OCI-LY1 (cell line): ENCODE measurements around the gene ANKRD55.

Source experiments
- H2AFZ ChIP-seq: fragments of 200-600 bp; sonication (generic), shearing (Covaris generic); 2 replicates; pipeline ENCODE4 v1.6.0; 2014; ENCODE audit warnings: antibody characterized with exemption, mild to moderate bottlenecking, low read length
- H3F3A ChIP-seq: fragments of 200-600 bp; sonication (generic), shearing (Covaris generic); 2 replicates; pipeline ENCODE4 v1.6.0; 2014; ENCODE audit warnings: mild to moderate bottlenecking, antibody characterized with exemption, low read length, moderate library complexity; ENCODE audit not compliant: insufficient read depth
- H3K27ac ChIP-seq: fragments of 200-600 bp; sonication (generic); 2 replicates; pipeline ENCODE4 v1.5.1; 2014; ENCODE audit warnings: low read length, mixed run types, mild to moderate bottlenecking, low read depth; ENCODE audit not compliant: poor library complexity, severe bottlenecking
- H3K27me3 ChIP-seq: fragments of 200-600 bp; sonication (generic); 2 replicates; pipeline ENCODE4 v1.6.0; 2014; ENCODE audit warnings: antibody characterized with exemption, mild to moderate bottlenecking, low read length, moderate library complexity; ENCODE audit not compliant: insufficient read depth
- H3K36me3 ChIP-seq: fragments of 200-600 bp; sonication (generic); 2 replicates; pipeline ENCODE4 v1.6.1; 2014; ENCODE audit warnings: mild to moderate bottlenecking, antibody characterized with exemption, low read length, moderate library complexity, mixed read lengths; ENCODE audit not compliant: insufficient read depth
- H3K4me1 ChIP-seq: fragments of 200-600 bp; sonication (generic); 2 replicates; pipeline ENCODE4 v1.5.1; 2014; ENCODE audit warnings: mild to moderate bottlenecking, low read length, moderate library complexity; ENCODE audit not compliant: insufficient read depth, severe bottlenecking
- H3K4me2 ChIP-seq: fragments of 200-600 bp; sonication (generic), shearing (Covaris generic); 2 replicates; pipeline ENCODE4 v1.6.1; 2014; ENCODE audit warnings: low read length
- H3K4me3 ChIP-seq: fragments of 200-600 bp; sonication (generic); 2 replicates; pipeline ENCODE4 v1.5.1; 2014; ENCODE audit warnings: low read length, low read depth, mild to moderate bottlenecking, mixed read lengths; ENCODE audit not compliant: poor library complexity, severe bottlenecking
- H3K79me2 ChIP-seq: fragments of 200-600 bp; shearing (Covaris generic); 2 replicates; pipeline ENCODE4 v1.6.1; 2016; ENCODE audit warnings: mixed run types, low read length, mixed read lengths; ENCODE audit not compliant: insufficient read depth
- H3K9ac ChIP-seq: fragments of 200-600 bp; sonication (generic), shearing (Covaris generic); 2 replicates; pipeline ENCODE4 v1.6.1; 2014; ENCODE audit warnings: mild to moderate bottlenecking, low read length, mixed read lengths
- H3K9me2 ChIP-seq: fragments of 200-600 bp; sonication (generic), shearing (Covaris generic); 2 replicates; pipeline ENCODE4 v1.6.1; 2014; ENCODE audit warnings: low read depth, mild to moderate bottlenecking, low read length, mixed read lengths
- H3K9me3 ChIP-seq: fragments of 200-600 bp; shearing (Covaris generic); 2 replicates; pipeline ENCODE4 v1.6.1; 2014; ENCODE audit warnings: low read length, mixed read lengths
- H4K20me1 ChIP-seq: fragments of 200-600 bp; sonication (generic), shearing (Covaris generic); 2 replicates; pipeline ENCODE4 v1.6.0; 2016; ENCODE audit warnings: mild to moderate bottlenecking, low read length; ENCODE audit not compliant: insufficient read depth
- EZH2 ChIP-seq: fragments of 200-600 bp; sonication (generic), shearing (Covaris generic); IDR thresholded peaks from 2 replicates; pipeline ENCODE4 v1.8.0; 2017; ENCODE audit warnings: borderline replicate concordance, mixed run types, mild to moderate bottlenecking, antibody characterized with exemption, low read length, moderate library complexity, mixed read lengths
- TF ChIP-seq, protein P1 (sequence below): fragments of 200-600 bp; sonication (generic), shearing (Covaris generic); IDR thresholded peaks from 2 replicates; pipeline ENCODE4 v1.5.1; 2017; ENCODE audit warnings: mild to moderate bottlenecking, antibody characterized with exemption, low read length, moderate library complexity, mixed read lengths

ANKRD55 gene

DNA sequence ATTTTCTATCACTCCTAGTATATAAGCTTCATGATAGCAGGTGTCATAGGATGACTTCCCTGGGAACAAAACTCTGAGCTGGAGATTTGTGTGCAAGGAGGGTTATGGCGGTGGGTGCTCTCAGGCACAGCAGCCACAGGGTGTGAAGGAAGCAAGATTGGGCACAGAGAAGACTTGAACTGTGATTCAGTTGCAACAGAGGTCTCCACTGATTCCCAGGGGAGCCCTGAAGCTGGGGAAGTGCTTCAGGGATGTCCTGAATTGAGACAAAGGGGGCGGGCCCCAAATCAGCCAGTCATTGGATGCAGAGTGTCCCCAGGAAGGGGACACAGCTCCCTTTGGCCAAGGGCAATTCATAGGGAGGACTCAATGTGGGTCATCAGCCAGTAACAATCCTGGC is 44.4 kb upstream of the ANKRD55 start:
- Histone ChIP-seq H3K9me2 (no peaks in the 10 kb centered on the region), H3K4me2 (no peak overlapping the region), H4K20me1 (no peaks in the 10 kb centered on the region), H3K4me1 (no peaks in the 10 kb centered on the region), H3F3A (no peaks in the 10 kb centered on the region), H3K9me3 (no peaks in the 10 kb centered on the region), H3K27ac (no peak overlapping the region), H3K79me2 (no peaks in the 10 kb centered on the region), H3K4me3 (no peak overlapping the region), H3K27me3 (no peaks in the 10 kb centered on the region), H2AFZ (no peak overlapping the region), H3K36me3 (no peaks in the 10 kb centered on the region), H3K9ac (no peak overlapping the region)
- no peak for TF ChIP-seq EZH2
- TF ChIP-seq, protein P1, sequence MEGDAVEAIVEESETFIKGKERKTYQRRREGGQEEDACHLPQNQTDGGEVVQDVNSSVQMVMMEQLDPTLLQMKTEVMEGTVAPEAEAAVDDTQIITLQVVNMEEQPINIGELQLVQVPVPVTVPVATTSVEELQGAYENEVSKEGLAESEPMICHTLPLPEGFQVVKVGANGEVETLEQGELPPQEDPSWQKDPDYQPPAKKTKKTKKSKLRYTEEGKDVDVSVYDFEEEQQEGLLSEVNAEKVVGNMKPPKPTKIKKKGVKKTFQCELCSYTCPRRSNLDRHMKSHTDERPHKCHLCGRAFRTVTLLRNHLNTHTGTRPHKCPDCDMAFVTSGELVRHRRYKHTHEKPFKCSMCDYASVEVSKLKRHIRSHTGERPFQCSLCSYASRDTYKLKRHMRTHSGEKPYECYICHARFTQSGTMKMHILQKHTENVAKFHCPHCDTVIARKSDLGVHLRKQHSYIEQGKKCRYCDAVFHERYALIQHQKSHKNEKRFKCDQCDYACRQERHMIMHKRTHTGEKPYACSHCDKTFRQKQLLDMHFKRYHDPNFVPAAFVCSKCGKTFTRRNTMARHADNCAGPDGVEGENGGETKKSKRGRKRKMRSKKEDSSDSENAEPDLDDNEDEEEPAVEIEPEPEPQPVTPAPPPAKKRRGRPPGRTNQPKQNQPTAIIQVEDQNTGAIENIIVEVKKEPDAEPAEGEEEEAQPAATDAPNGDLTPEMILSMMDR, result no peak

DNA sequence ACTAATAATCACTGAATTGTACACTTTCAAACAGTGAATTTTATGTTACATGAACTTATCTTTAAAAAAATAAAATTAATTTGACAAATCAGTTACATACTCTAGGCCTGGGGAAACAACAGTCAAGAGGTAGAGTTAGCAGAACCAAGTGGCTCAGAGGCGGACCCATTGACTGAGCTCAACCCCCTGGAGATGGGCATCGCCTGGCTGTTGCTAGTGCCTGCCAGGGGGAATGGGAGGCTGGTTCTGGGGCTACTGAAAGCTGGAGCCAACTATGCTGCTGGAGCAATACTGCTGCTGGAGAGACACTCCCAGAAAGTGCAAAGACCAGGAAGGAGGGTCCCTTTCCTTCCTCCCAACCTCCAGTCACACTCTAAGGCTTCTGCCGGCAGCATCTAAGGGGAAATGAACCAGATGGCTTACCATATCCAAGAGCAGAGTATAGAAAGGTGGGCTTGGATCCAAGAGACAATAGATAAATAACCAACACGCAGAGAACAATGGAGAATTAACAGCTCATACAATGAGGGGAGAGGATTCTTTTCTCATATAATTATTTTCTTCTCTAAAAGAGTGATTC is 40.3 kb upstream of the ANKRD55 start:
- Histone ChIP-seq H3K4me2 (no peak overlapping the region), H4K20me1 (no peaks in the 10 kb centered on the region), H3K9me3 (no peaks in the 10 kb centered on the region), H3K4me3 (no peak overlapping the region), H3K79me2 (no peaks in the 10 kb centered on the region), H3K27ac (no peak overlapping the region), H3K36me3 (no peaks in the 10 kb centered on the region), H3F3A (no peaks in the 10 kb centered on the region), H3K27me3 (no peaks in the 10 kb centered on the region), H3K9ac (no peak overlapping the region), H3K4me1 (peaks cover 10% of the 10 kb centered on the region), H3K9me2 (no peaks in the 10 kb centered on the region), H2AFZ (no peak overlapping the region)
- TF ChIP-seq EZH2, result no peak
- TF ChIP-seq, protein P1, result no peak

DNA sequence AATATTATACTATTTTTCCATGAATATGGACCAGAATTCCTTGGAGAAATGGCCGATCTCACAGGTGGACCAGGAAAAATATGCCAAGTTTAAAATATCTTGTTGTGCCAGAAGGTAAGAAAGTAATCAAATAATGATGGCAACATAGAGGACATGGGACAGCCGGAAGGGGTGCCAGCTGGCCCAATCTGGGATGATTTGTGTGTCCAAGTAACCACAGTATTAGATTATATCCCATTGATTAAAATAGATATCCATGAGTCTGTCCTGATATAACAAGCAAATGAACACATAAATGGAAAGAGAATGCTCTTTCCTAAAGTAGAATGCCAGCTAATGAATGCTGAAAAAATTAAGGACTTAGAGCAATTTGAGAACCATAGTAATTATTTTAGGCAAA is 39.6 kb upstream of the ANKRD55 start:
- Histone ChIP-seq H3K27me3 (no peaks in the 10 kb centered on the region), H2AFZ (no peak overlapping the region), H3F3A (no peaks in the 10 kb centered on the region), H3K9me3 (no peaks in the 10 kb centered on the region), H3K36me3 (no peaks in the 10 kb centered on the region), H3K4me3 (no peak overlapping the region), H4K20me1 (no peaks in the 10 kb centered on the region), H3K4me2 (no peak overlapping the region), H3K27ac (no peak overlapping the region), H3K4me1 (peaks cover 10% of the 10 kb centered on the region), H3K9me2 (no peaks in the 10 kb centered on the region), H3K9ac (no peak overlapping the region), H3K79me2 (no peaks in the 10 kb centered on the region)
- TF ChIP-seq, protein P1, result no peak
- TF ChIP-seq EZH2, result no peak
